Stimulated activated CD4-positive, alpha-beta T cell treated with anti-CD3 and anti-CD28 coated beads, Interleukin-15, amount 100 ng/mL, for 24 hours (primary cell): ENCODE data around the gene TP53I13.

Experiments used
- DNase-seq: peaks from one replicate; pipeline ENCODE4 v3.0.0-alpha.2; 2020

TP53I13 gene

GRCh38 chr17:29567554-29568330 lies 759 bp upstream of the TP53I13 start:
- peak; percentile 86 for DNase-seq

DNA sequence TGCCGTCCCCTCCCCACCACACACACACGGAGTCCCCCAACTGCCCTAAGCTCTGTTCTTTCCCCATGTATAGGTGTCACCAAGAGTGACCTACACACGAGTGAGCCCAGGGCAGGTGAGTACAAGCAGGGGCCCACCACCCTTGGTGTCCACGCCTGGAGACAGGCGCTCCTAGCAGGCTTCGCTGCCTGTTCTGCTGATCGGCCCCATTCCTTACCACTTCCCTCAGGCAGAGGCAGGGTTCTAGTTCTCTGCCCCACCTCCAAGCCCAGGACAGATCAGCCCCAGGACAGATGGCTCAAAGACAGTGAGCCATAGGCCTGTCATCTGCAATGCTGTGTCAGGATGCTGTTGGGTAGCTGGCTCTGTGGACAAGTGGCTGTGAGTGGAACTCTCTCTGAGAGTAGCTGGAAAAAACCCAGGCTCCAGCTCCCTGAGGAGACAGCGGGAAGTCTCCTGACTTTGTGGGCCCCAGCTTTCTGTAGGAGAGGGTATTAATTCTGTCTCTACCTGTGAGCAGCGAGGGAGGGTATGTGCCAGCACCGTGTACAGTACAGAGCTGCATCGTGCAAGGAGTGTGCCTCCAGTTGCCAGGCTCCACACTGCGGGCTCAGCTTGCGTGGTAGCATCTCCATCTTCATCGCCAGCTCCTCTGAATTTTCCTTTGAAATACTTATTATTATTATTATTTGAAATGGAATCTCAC lies 897 bp downstream of the TP53I13 start:
- no peak for DNase-seq

- no peak for DNase-seq
Measured at GRCh38 chr17:29570521-29570920, 2.0 kb downstream of the TP53I13 start.

- no peak for DNase-seq
Measured at GRCh38 chr17:29571486-29571882, 3.0 kb downstream of the TP53I13 start.

DNA sequence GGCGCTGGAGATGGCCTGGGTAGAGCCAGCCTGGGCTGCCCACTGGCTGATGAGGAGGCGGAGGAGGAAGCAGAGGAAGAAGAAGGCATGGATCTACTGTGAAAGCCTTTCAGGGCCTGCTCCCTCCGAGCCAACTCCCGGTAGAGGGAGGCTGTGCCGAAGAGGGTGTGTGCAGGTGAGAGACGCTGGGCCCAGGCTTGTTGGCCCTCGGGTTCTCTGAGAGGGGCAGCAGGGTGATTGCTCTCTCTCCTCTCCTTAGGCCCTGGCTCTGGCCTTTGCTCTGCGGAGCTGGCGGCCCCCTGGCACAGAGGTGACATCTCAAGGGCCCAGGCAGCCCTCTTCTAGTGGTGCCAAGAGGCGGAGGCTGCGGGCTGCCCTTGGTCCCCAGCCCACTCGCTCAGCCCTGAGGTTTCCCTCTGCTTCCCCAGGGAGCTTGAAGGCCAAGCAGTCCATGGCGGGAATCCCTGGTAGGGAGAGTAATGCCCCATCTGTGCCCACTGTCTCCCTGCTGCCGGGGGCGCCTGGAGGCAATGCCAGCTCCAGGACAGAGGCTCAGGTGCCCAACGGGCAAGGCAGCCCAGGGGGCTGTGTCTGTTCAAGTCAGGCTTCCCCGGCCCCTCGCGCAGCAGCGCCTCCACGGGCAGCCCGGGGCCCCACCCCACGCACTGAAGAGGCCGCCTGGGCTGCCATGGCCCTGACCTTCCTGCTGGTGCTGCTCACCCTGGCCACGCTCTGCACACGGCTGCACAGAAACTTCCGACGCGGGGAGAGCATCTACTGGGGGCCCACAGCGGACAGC lies 3.6 kb downstream of the TP53I13 start:
- no peak for DNase-seq

- peak; percentile 75 for DNase-seq
Measured at GRCh38 chr17:29572691-29573557, 4.4 kb downstream of the TP53I13 start.

DNA sequence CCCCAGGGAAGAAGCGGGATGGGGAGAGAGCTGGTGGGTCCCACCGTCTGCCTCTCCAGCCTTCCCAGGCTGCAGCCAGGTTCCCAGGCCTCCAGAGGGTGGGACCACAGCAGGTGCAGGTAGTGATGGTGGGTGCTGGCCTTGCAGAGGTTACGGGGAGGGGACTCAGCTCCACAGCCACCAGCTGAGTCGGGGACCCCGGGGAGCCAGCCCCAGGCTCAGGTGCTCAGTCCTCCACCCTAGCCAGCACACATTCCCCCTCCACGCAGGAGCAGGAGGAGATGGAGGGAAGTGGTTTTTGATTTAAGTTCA lies 5.0 kb downstream of the TP53I13 start:
- DNase-seq, result no peak

DNA sequence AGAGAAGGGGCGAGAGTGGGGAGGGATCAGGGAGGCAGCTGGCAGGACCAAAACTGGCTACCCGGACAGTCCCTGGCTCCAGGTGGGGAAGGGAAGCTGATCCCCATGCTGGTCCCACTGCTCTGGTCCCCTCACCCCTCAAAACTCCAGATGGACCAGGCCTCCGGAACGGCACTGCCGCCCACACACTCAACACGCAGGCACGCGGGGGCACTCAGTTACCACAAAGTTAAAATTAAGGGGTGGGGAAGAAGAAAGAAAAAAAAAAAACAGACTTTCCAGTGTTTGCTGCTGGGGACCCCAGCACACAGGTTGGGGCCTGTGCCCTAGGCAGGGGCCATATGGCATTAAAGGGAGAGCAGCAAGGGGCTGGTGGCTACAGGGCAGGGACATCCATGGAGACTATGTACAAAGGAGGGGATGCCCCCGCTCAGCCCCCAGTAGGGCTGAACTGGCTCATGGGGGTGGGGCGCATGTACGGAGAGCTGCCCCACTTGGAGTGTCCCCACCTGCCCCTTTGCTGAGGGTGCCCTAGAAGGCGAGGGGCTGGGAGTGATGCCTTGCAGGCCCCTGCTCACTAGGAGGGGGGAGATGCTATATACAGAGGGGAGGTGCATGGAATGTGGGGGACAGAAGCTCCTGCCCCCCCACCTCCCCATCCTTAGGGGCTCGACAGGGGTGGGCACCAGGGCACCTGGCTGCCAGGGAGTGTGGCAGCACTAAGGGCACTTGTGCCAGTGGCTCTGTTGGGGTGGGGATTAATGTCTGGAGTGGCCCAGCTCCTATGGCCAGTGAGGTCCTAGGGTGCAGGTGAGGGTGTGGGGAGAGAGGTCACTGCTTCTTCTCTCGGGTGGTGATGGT lies 5.6 kb downstream of the TP53I13 start:
- no peak for DNase-seq

DNA sequence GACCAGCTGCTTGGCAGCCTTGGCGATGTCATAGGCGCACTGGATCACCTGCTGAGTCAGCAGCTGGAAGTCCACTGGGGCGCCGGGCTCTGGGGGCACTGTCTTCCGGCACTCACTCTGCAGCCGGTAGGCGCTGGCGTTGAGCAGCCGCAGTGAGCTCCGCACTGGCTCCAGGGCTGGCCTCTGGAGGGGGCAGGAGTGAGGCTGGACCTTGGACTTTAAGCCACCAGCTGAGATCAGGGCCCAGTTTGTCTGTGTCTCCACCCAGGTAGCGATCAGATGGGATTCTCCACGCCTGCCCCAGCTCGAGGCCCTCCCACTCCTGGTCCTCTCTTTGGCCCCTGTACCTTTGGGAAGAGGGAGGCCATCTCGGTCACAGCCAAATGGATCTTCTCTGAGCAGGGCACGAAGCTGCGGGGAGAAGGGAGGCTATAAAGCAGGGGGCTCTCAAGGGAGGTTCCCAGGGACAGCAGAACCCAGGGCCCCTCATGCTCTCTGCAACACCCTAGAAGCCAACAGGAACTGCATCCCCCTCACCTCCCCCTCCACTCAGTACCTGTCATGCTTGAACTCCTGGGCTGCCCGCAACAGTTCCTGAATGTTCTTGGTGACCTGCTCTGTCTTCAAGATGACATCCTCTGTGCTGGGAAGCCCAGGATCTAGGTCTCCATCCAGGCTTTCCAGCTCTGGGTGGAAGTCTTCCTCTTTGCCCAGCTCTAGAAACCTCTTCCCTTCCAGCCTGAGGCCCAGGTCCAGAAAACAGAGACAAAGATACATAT lies 6.4 kb downstream of the TP53I13 start:
- DNase-seq, result no peak

DNA sequence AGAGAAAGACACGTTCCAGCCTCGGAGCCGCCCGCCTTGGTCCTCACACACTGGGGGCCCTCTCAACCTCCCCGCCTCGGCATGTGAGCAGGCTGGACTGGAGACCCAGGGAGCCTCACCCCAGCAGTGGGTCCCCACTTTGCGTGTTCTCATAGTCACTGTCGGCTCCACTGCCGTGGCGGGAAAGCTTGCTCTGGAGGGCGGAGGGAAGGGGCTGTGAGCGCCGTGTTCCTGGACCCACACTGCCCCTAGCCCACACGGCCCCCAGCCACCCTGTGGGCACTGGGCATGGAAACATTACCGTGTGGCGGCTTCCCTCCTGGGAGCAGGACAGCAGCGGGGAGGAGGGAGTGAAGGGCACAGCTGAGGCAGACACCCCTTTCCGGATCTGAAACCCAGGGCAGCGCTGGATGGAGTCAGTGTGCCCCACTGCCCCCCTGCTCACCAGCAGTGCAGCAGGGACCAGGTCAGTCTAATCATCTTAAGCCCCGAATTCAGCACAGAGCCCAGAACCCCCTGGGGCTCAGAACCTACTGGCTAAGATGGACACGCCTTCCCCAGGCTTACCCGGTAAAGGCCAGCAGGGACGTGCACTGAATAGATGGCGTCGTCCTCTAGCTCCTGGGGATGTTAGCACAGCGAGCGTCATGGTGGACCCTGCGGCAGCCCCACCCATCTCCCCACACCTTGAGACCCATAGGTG lies 7.2 kb downstream of the TP53I13 start:
- DNase-seq, result no peak

DNA sequence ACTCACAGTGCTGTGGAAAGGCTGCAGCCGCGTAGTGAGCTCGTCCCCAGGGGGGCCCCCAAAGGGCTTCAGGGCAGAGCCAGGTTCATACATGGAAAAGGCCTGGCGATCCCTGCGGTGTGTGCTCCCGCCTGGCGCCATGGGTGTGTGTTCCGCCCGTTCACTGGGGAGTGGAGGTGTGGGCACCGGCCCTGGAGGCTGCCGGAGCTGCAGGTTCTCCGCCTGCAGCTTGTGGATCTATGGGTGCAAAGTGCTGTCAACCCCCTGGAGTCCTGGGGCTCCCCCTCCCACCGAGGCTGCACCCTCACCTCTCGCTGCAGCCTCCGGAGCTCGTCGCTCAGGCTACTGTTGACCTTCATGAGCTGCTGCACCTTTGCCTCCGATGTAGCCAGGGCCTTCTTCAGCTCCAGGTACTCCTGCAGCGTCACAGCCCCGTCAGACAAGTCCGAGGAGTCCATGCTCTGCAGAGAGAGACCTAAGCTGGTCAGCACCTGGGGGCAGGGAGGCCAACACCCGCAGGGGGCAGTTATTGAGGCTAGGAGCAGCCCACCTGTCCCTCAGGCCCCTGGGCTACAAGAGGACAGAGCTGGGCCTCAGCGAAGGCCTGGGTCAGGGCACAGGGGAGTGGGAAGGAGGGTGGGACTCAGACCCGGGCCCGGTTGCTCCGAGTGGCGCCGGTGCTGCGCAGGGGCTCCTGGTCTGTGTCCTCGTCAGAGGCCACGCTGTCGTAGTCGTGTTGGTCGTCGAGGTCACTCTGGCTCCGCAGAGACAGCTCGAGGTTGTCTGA lies 7.9 kb downstream of the TP53I13 start:
- DNase-seq, result no peak

- DNase-seq, result no peak
Measured at GRCh38 chr17:29577001-29577370, 8.5 kb downstream of the TP53I13 start.

- DNase-seq, result no peak
Measured at GRCh38 chr17:29577385-29578211, 9.1 kb downstream of the TP53I13 start.

GRCh38 chr17:29578626-29579485 lies 10.4 kb downstream of the TP53I13 start:
- no peak for DNase-seq

DNA sequence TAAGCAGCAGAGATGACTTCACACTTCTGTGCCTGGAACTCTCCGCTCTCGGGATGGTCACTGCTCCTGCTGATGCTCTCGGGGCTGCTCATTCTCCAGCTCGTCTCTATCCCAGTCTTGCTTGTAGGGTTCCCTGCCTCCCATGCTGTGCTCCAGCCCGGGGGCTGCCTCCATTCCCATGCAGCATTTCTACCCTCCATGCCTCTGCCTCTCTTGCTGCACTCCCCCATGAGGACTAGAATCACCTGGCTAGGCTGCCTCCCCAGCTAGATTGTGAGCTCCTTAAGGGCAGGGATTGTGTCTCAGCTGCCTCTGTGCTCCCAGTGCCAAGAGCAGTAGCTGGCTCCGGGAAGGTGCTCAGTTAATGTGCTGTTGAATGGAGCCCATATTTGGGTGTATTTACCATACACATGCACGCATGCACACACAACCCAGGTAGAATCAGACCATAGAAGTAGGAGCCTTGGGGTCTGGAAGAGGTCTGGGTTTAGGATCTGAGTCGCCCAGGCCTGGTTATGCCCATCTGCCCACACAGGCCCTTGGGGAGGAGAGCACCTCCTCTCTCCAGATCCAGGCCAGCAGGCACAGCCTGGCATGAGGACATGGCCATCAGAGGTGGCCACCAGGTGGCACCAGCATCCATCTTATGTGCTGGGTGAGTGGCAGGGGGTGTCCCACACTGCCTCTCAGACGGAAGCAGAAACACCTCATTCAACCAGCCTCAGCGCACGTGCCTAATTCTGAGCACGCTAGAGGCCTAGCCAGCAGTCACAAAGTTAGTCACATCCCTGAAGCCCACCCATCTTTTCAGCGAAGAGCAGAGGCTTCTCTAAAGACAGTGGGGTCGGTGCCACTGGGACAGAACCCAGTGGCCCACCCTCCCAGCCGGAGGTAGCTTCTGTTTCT lies 11.6 kb downstream of the TP53I13 start:
- DNase-seq, result peak; percentile 93

- no peak for DNase-seq
Measured at GRCh38 chr17:29581583-29582253, 13.2 kb downstream of the TP53I13 start.
